ENCODE results near the gene DOCK3. TPM values are rescaled to one million over a fixed set of nuclear protein-coding genes. Genes with fewer than 3 reads are reported as not detected.

DOCK3 gene
- total RNA-seq, 1 experiment from 2014 or later = 0.15 TPM

DNA sequence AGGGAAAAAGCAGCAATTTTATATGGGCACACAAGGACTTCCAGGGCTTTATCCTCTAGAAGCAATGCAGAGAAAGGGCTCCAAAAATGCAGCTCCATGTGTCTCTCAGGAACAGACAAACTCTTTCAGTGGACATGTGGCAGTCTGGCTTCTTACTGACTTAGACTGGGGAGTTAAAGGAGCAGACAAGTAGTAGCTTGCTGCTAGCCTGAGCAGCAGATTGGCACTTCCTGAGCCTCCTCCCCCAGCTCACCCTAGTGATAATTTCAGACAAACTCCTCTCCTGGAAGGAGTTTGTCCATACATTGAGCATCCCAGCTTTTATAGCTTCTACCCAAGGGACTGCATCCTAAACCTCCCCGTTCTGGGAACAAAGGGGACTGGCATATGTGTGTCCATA is 608.7 kb downstream of the DOCK3 start:
- TF ChIP-seq EZH2phosphoT487 (IDR thresholded peaks at IDR 0.05; ENCODE audit: borderline replicate concordance, low read length) (no peak), EZH2 (IDR thresholded peaks at IDR 0.05; ENCODE audit: low read length, unreplicated experiment) (no peak)
- TF ChIP-seq, protein P1, sequence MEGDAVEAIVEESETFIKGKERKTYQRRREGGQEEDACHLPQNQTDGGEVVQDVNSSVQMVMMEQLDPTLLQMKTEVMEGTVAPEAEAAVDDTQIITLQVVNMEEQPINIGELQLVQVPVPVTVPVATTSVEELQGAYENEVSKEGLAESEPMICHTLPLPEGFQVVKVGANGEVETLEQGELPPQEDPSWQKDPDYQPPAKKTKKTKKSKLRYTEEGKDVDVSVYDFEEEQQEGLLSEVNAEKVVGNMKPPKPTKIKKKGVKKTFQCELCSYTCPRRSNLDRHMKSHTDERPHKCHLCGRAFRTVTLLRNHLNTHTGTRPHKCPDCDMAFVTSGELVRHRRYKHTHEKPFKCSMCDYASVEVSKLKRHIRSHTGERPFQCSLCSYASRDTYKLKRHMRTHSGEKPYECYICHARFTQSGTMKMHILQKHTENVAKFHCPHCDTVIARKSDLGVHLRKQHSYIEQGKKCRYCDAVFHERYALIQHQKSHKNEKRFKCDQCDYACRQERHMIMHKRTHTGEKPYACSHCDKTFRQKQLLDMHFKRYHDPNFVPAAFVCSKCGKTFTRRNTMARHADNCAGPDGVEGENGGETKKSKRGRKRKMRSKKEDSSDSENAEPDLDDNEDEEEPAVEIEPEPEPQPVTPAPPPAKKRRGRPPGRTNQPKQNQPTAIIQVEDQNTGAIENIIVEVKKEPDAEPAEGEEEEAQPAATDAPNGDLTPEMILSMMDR (conservative IDR thresholded peaks at IDR 0.05; ENCODE audit: low read depth, low read length) = no peak
- CTCF ChIA-PET = no interaction called here
- no peak overlapping the region for H3K9ac ChIP-seq (ENCODE audit: low read length)
- ATAC-seq (no peak), DNase-seq (no peak)
- no peak overlapping the region for H2AFZ ChIP-seq (ENCODE audit: low read length)
- POLR2A ChIA-PET (ENCODE audit: unreplicated experiment) = no interaction called here
- H3K4me2 ChIP-seq (ENCODE audit: low read length) = no peak overlapping the region
- BruUV-seq (replicated peaks) = no TSS peak
- H3K4me1 ChIP-seq (ENCODE audit: insufficient read depth, low read length) = no peaks in the 10 kb centered on the region
- H3K9me3 ChIP-seq (ENCODE audit: low read length) = no peaks in the 10 kb centered on the region
- intact Hi-C loops (cut with micrococcal nuclease) = no loop called here
- no peaks in the 10 kb centered on the region for H3K79me2 ChIP-seq (ENCODE audit: low read length)
- H3F3A ChIP-seq (ENCODE audit: low read length, unreplicated experiment) = no peaks in the 10 kb centered on the region
- H3K9me2 ChIP-seq (replicated peaks; ENCODE audit: low read length) = no peaks in the 10 kb centered on the region
- no peaks in the 10 kb centered on the region for H4K20me1 ChIP-seq (ENCODE audit: low read length)
- H3K27ac ChIP-seq (ENCODE audit: low read length) = no peak overlapping the region
- no peaks in the 10 kb centered on the region for H3K36me3 ChIP-seq (ENCODE audit: low read depth, low read length)
- H3K27me3 ChIP-seq (ENCODE audit: low read length) = peaks cover 57% of the 10 kb centered on the region
- H3K4me3 ChIP-seq (ENCODE audit: low read length) = no peak overlapping the region

DNA sequence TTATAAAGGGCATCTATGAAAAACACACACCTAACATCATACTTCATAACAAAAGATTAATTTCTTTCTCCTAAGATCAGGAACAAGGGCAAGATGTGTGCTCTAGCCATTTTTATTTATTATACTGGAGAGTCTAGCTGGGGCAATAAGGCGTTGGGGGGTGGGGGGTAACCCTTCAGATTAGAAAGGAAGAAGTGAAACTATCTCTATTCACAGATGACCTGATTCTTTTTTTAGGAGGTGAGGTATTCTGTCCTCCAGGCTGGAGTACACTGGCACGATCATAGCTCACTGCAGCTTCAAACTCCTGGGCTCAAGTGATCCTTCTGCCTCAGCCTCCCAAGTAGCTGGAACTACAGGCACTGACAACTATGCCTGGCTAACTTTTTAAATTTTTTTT is 620.9 kb downstream of the DOCK3 start:
- POLR2A ChIA-PET (ENCODE audit: unreplicated experiment) = no interaction called here
- TF ChIP-seq EZH2 (IDR thresholded peaks at IDR 0.05; ENCODE audit: low read length, unreplicated experiment) = no peak
- TF ChIP-seq, protein P1 (conservative IDR thresholded peaks at IDR 0.05; ENCODE audit: low read depth, low read length) = no peak
- TF ChIP-seq EZH2phosphoT487 (IDR thresholded peaks at IDR 0.05; ENCODE audit: borderline replicate concordance, low read length) = no peak
- Histone ChIP-seq H3K4me3 (ENCODE audit: low read length) (no peak overlapping the region), H3K4me2 (ENCODE audit: low read length) (no peak overlapping the region), H3K9me2 (replicated peaks; ENCODE audit: low read length) (no peaks in the 10 kb centered on the region), H3K27ac (ENCODE audit: low read length) (no peak overlapping the region), H3K79me2 (ENCODE audit: low read length) (no peaks in the 10 kb centered on the region), H3K27me3 (ENCODE audit: low read length) (peaks cover 13% of the 10 kb centered on the region; the same call in 1 of the 2 replicates), H3F3A (ENCODE audit: low read length, unreplicated experiment) (no peaks in the 10 kb centered on the region), H2AFZ (ENCODE audit: low read length) (no peak overlapping the region), H3K9ac (ENCODE audit: low read length) (no peak overlapping the region), H4K20me1 (ENCODE audit: low read length) (no peaks in the 10 kb centered on the region), H3K4me1 (ENCODE audit: insufficient read depth, low read length) (no peaks in the 10 kb centered on the region), H3K36me3 (ENCODE audit: low read depth, low read length) (no peaks in the 10 kb centered on the region), H3K9me3 (ENCODE audit: low read length) (no peaks in the 10 kb centered on the region)
- no peak for ATAC-seq
- intact Hi-C loops (cut with micrococcal nuclease) = no loop called here
- CTCF ChIA-PET = interaction anchor here (0.5 kb wide), 1 partner anchor 24 kb away, joined by 3 read pairs; no protein-coding TSS in a partner anchor
- DNase-seq = no peak
- BruUV-seq (replicated peaks) = no TSS peak

DNA sequence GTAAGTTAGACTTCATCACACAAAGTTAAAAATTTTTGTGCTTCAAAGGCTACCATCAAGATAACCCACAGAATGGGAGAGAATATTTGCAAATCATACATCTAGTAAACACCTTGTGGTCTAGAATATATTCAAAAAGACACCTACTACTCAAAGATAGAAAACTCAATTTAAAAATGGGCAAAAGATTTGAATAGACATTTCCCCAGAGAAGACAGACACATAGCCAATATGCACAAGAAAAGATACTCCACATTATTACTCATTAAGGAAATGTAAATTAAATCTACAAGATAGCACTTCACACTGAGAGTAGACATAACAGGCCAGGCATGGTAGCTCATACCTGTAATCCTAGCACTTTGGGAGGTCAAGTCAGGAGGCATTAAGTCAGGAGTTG is 622.6 kb downstream of the DOCK3 start:
- no peak overlapping the region for H3K27ac ChIP-seq (ENCODE audit: low read length)
- no peaks in the 10 kb centered on the region for H4K20me1 ChIP-seq (ENCODE audit: low read length)
- H3F3A ChIP-seq (ENCODE audit: low read length, unreplicated experiment) = no peaks in the 10 kb centered on the region
- TF ChIP-seq, protein P1 (conservative IDR thresholded peaks at IDR 0.05; ENCODE audit: low read depth, low read length) = no peak
- TF ChIP-seq EZH2phosphoT487 (IDR thresholded peaks at IDR 0.05; ENCODE audit: borderline replicate concordance, low read length) (no peak), EZH2 (IDR thresholded peaks at IDR 0.05; ENCODE audit: low read length, unreplicated experiment) (no peak)
- H3K36me3 ChIP-seq (ENCODE audit: low read depth, low read length) = no peaks in the 10 kb centered on the region
- H3K27me3 ChIP-seq (ENCODE audit: low read length) = peaks cover 13% of the 10 kb centered on the region; the same call in 1 of the 2 replicates
- no TSS peak for BruUV-seq (replicated peaks)
- no peak overlapping the region for H3K4me2 ChIP-seq (ENCODE audit: low read length)
- H2AFZ ChIP-seq (ENCODE audit: low read length) = no peak overlapping the region
- no peaks in the 10 kb centered on the region for H3K9me3 ChIP-seq (ENCODE audit: low read length)
- H3K4me1 ChIP-seq (ENCODE audit: insufficient read depth, low read length) = no peaks in the 10 kb centered on the region
- H3K9ac ChIP-seq (ENCODE audit: low read length) = no peak overlapping the region
- no peak for DNase-seq
- H3K9me2 ChIP-seq (replicated peaks; ENCODE audit: low read length) = no peaks in the 10 kb centered on the region
- intact Hi-C loops (cut with micrococcal nuclease) = no loop called here
- CTCF ChIA-PET = no interaction called here
- POLR2A ChIA-PET (ENCODE audit: unreplicated experiment) = no interaction called here
- H3K4me3 ChIP-seq (ENCODE audit: low read length) = no peak overlapping the region
- no peaks in the 10 kb centered on the region for H3K79me2 ChIP-seq (ENCODE audit: low read length)
- ATAC-seq = no peak

All from PC-3 (cell line).